Raji (cell line): ENCODE measurements around the gene UBE2Z.

ENCODE experiments used
- POLR2A ChIP-seq: IDR thresholded peaks from 2 replicates; pipeline ENCODE4 v1.6.1; 2011; ENCODE audit warnings: low read depth, low read length, control low read depth; ENCODE audit not compliant: insufficient read depth

The UBE2Z gene

DNA sequence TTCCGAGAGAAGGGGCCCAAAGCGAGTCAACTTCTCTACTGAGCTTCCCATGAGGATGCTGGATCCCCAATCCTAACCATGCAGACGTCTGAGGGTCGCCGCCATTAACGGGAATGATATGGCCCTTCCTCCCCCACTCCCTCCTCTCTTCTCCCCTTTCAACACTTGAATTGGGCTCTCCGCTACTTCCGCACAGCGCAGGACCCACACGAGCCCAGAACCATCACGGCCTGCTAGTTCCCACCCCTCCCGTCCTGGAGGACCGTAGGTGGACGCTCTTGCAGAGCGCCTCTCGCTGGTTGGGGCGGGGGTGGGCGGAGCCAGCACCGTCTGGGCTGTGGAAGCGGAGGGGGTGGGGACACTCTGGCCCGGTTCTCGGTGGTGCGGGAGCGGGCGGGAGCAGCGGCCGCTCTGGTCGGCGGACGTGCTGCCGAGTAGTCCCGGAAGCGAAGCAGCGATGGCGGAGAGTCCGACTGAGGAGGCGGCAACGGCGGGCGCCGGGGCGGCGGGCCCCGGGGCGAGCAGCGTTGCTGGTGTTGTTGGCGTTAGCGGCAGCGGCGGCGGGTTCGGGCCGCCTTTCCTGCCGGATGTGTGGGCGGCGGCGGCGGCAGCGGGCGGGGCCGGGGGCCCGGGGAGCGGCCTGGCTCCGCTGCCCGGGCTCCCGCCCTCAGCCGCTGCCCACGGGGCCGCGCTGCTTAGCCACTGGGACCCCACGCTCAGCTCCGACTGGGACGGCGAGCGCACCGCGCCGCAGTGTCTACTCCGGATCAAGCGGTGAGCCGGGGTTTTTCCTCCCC, at the start of gene UBE2Z:
Gene UBE2Z (plus strand): TSS at position 361 of the 797 bp plus-strand sequence. CDS start 97 bp downstream, at position 458.
- TF ChIP-seq POLR2A = peak; percentile 92

DNA sequence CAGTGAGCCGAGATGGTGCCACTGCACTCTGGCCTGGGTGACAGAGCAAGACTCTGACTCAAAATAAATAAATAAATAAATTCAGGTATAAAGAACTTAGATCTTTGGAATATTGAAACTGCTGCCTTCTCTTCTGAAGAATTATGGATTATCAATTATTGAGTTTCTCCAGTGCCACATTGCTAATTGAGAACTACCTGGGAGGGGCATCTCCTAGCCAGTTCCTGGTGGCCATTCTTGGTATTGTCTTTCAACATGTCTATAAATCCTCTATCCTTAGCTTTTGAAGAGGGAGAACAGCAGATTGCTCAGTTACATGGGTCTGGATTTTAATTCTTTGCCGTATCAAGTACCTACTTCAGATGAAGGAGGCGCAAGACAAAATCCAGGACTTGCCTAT, 48.2 kb upstream of the UBE2Z start:
- TF ChIP-seq POLR2A = no peak

DNA sequence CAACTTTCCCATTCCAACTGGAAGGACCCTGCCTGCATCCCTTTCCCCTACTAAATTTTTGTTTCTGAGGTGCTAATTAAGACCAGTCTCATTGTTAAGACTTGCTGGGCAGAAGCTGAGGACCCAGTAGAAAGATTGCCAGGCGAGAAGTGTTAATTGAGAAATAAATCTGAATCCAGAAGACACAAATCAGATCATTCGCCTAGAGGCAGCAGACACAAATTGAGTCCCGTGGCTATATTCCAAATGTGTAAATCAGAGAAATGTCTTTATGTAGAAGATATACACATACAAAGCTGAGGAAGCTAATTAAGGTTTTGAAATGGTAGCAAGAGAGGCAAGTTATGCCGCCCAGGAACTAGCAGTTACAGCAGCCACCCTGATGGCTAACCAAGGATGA, 47.8 kb upstream of the UBE2Z start:
- no peak for TF ChIP-seq POLR2A

DNA sequence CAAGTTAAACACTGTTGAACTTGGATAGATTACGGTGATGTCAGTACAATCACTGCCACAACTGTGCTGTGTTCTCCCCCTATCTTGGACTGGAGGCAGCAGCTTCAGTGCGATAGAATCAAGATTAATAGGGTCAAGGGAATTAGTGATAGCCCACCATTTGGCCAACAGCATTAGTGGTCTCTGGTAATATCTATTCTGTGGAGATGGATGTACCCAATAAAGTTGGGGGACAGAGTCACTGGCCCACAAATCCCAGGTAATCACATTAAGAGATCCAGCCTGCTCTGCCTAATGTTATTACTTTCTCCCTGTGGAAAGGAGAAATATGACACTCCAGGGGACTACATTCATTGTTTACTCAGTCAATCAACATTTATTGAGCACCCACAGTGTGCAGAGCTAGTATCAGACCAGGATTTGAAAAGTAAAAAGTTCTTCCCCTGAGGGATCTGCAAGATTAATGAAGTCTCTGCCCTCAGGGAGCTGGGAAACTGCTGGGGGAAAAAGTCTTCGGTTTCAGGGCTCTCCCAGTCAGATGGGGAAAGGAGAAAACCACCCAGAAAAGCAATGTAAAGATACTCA, 39.2 kb upstream of the UBE2Z start:
- no peak for TF ChIP-seq POLR2A

DNA sequence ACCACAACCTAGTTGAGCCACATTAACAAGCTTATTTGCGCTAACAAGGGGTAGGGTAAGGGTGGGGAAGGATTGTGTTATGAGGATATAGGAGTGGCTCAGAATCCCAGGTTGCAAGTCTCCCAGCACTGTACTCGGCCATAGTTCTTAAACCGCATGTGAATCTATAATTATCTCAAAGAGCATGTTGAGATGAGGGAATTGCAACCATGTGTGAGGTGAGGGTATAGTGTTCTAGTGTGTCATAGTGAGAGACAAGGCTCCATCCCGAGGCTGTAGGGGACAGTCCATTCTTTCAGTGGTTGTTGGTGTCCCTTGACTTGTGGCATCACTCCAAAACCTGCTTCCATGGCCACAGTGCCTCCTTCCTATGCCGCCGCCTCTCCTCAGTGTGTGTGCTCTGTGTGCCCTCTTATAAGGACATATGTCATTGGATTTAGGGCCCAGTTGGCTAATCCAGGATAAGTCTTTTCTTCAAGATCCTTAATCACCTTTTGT, 38.3 kb upstream of the UBE2Z start:
- TF ChIP-seq POLR2A = no peak

DNA sequence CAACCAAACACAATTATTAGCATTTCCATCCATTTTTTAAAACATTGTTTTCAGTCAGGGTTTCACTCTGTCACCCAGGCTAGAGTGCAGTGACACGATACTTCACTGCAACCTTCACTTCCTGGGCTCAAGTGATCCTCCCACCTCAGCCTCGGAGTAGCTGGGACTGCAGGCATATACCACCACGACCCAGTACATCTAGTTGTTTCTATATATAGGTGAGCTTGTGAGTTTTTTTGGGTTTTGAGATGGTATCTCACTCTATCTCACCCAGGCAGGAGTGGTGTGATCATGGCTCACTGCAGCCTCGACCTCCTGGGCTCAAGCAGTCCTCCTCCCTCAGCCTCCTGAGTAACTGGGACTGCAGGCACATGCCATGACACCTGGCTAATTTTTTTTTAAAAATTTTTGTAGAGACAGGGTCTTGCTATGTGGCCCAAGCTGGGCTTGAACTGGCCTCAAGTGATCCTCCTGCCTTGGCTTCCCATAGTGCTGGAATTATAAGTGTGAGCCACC, 37.1 kb upstream of the UBE2Z start:
- TF ChIP-seq POLR2A = no peak

DNA sequence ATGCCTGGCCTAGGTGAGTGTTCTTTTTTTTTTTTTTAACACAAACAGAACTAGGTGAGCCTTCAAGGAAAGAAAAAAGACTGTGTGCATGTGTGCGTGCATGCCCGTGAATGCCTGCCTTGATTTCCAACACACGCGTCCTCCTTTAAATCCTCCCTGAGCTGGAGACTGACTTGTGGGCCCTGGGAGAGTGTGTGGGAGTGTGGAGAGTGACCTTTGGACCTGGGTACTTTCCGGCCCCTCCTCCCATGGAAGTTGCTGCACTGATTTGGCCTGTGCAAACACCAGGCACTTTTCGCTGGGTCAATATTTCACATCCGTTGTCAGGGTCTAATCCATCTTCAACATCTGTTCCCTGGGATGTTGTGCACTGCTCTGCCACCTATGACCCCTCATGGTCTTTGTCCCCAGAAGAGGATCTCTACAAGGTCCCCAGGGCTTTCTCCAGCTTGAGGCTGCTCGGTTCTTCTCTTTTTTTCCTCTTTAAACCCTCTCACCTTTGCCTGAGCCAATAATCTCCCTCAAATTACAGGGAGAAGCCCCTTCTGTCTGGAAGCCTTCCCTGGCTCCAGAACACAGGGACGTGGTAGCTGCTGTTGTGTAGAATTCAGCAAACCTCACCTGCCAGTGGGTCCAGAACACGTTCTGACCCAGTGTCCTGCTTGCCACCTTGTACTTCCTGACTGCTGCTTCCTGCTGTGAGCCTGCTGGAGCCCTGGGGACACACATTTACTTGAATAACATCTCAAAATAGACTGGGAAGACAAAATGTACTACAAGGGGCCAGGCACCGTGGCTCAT, 36.5 kb upstream of the UBE2Z start:
- TF ChIP-seq POLR2A = no peak

DNA sequence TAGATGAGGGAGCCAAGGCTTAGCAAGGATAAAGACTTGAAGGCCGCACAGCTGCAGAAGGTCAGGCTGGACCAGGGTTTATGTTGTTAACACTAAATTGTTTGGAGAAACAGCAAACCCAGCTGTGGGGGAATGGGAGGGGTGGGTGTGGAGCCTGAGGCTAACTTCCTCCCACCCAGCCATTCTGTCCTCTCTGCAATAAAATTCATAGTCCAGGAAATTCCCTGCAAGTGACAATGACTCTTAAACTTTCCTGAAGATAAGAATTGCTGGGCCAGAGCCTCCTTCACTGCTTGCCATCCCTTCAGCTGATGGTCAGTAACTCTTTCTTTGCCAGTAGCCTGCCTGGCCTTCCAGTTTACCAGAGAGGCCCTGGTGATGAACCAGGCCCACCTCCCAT, 35.0 kb upstream of the UBE2Z start:
- TF ChIP-seq POLR2A = no peak

DNA sequence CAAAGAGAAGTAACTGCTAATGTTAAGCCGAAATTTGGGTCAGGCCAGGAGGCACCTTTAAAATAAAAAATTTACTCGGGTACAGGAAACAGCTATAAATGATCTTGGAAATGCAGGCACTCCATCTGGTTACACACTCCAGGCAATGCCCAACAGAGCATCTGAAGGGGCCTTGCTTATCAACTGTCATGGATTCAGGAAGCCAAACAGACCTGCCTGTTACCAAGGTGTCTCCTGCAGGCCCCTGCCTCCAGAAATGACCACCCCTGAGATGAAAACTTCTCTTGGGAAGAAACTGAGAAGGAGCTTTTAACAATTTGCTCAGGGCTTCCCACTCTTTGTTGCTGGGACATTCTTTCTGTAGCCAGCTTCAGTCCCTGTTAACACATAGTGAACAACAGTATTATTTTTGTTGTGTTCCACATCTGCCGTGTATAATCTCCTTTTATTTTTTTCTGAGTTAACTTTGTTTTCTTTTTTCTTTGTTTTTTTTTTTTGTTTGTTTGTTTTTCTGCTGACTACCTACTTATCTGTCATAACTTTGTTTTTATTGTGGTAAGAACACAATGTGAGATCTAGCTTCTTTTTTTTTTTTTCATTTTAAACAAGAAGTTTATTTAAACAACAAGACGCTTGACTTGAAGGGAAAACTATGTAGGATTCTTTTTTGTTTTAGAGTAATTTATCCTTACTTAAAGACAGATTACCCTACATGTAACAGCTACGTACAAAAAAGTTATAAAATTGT, 34.3 kb upstream of the UBE2Z start:
- no peak for TF ChIP-seq POLR2A

DNA sequence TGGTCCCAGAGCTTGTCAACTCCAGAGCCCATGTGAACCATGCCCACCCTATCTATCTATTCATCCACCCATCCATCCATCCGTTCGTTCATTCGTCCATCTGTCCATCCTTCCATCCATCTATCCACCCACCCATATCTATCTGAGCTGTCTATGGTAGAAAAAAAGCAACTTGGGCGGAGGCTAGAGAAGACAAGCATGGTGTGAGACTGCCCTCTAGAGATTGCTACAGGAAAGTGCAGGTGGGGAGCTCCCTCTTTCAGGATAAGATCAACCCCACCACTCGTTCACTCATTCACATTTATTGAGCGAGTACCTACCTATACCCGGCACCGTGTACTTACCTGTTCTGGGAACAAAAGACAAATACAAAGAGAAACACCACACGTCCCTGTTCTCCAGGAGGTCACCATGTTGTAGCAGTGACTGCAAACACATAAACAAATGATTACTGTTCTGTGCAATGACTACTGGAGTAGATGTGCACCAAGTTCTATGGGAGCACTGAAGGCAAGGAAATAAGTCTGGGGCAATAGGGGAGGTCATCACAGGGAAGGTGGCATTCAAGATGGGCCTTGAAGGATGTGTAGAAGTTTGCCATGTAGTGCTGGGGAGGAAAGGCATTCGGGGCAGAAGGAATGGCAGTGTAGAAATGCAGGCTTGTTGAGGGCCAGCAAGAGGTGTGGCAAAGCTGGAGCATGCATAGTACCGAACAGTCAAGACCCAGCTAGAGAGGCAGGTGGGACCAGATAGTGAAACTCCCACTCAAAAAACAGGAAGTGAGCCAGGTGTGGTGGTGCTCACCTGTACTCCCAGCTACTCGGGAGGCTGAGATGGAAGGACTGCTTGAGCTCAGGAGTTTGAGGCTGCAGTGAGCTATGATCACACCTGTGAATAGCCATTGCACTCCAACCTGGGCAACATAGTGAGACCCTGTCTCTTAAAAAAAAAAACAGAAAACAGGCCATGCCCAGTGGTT, 29.0 kb upstream of the UBE2Z start:
- TF ChIP-seq POLR2A = no peak

DNA sequence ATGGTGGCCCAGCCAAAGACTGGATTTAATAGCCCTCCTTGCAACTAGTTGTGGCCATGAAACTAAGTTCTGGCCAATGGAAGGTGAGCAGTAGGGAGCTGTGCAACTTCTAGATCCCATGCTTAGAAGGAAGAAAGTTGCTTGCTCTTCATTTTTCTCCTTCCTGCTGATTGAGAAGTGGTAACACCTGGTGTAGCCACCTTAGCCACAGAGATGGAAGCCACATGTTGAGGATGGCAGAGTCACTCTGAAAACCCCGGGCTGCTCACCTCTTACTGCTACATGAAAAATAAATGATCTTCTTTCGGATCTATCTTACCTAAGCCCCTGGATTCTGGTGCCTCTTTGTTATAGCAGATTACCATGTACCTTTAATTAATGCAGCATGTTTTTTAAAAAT, 25.9 kb upstream of the UBE2Z start:
- TF ChIP-seq POLR2A = no peak

DNA sequence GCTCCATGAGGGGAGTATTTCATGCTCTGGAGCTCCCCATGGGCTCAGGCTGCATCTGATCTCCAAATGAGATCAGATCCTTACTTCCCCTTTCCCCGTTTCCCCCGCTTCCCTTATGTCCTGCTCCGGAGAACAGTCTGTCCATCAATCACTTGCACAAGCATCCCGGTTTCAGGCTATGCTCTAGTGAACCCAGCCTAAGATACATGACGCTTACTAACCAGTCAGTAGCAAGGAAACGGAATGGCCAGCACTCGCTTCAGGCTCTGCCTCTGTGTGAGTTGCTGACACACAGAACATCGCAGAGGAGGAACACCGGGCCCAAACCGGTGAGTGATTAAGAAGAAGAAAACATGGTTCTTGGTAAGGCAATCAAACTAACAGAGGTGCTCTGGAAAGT, 25.0 kb upstream of the UBE2Z start:
- TF ChIP-seq POLR2A = no peak

DNA sequence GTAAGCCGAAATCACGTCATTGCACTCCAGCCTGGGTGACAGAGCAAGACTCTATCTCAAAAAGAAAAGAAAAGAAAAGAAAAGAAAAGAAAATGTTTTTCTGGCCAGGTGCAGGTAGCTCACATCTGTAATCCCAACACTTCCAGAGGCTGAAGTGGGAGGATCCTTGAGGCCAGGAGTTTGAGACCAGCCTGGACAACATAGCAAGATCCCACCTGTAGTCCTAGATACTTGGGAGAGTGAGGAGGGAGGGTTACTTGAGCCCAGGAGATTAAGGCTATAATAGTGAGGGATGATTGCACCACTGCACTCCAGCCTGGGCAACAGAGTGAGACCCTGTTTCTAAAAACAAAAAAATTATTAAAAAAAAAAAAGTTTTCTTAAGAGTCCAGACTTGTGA, 18.1 kb upstream of the UBE2Z start:
- TF ChIP-seq POLR2A = no peak
